PFSK-1 (cell line): Measurements from ENCODE around the gene RGS6.

ENCODE experiments used
- POLR2AphosphoS5 ChIP-seq: IDR thresholded peaks from 2 replicates; pipeline ENCODE4 v1.6.1; 2012; ENCODE audit warnings: low read depth, mild to moderate bottlenecking, control low read depth, low read length, moderate library complexity
- REST ChIP-seq, 2 experiments: IDR thresholded peaks; 2 replicates each; pipeline versions ENCODE4 v1.6.1 to v1.8.0; 2011 to 2012; ENCODE audit warnings: low read depth in 2 of 2, low read length in 2 of 2, control low read depth in 1 of 2, inconsistent platforms in 1 of 2, mild to moderate bottlenecking in 1 of 2, moderate library complexity in 1 of 2; ENCODE audit not compliant: insufficient read depth in 1 of 2
- SIN3A ChIP-seq: IDR thresholded peaks from 2 replicates; pipeline ENCODE4 v1.6.1; 2012; ENCODE audit warnings: mild to moderate bottlenecking, low read length, moderate library complexity, borderline replicate concordance; ENCODE audit not compliant: insufficient read depth
- TAF1 ChIP-seq: IDR thresholded peaks from 2 replicates; pipeline ENCODE4 v1.6.1; 2012; ENCODE audit warnings: low read length, control low read depth, borderline replicate concordance; ENCODE audit not compliant: insufficient read depth

DNA sequence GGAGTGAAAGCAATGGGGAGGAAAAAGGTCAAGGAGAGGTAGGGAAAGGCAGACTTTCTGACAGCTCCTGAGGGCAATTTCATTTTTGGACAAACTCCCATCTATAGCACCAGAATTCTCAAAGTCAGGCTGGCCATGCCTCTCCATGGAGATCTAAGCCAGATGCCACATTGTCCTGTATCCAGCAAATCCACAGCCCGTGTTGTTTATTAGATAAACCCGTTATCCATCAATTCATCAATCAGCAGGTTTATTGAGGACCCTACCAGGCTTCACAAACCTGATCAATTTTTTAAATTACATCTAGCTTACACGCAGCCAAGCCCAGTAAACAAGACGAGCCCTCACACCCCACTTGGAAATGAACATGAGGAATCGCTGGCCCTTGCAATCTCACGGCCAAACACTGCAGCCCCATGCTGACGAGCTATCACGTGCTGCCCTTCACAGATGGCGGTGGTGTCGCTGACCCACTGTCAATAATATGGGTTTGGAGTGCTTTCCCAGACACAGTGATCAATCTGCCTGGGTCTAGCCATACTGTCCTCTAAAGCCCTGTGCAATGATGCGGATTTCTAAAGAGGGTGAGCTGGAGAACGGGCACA lies 628.8 kb downstream of the RGS6 start:
- TF ChIP-seq REST (IDR thresholded peaks at IDR 0.05; ENCODE audit: insufficient read depth in 1 of 2, low read depth in 2 of 2, low read length in 2 of 2), result no peak
- TF ChIP-seq POLR2AphosphoS5, result no peak
- TF ChIP-seq SIN3A, result no peak
- TF ChIP-seq TAF1, result no peak
